ENCODE data around the gene BRCC3.

DNA sequence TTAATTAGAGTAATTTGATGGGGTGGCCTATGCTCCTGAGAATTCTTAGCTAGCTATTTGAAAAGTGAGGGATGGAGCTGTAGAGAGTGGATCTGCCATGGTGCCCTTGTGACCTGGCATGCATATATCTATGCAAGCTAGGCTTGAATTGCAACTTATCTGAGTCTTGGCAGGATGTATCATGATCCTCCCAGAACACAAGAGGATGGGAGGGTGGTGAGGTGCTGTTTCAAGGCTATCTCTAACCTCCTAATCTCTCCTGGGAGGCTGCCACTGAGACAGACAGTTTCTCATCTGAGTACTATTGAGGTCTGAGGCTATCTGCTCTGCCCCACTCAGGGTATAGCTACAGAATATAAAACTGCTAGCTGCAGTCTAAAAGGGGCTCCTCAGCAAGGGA, 56.6 kb downstream of the BRCC3 start:
- TF ChIP-seq, protein P1, sequence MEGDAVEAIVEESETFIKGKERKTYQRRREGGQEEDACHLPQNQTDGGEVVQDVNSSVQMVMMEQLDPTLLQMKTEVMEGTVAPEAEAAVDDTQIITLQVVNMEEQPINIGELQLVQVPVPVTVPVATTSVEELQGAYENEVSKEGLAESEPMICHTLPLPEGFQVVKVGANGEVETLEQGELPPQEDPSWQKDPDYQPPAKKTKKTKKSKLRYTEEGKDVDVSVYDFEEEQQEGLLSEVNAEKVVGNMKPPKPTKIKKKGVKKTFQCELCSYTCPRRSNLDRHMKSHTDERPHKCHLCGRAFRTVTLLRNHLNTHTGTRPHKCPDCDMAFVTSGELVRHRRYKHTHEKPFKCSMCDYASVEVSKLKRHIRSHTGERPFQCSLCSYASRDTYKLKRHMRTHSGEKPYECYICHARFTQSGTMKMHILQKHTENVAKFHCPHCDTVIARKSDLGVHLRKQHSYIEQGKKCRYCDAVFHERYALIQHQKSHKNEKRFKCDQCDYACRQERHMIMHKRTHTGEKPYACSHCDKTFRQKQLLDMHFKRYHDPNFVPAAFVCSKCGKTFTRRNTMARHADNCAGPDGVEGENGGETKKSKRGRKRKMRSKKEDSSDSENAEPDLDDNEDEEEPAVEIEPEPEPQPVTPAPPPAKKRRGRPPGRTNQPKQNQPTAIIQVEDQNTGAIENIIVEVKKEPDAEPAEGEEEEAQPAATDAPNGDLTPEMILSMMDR (IDR thresholded peaks at IDR 0.05), result no peak
- no peak for TF ChIP-seq POLR2A (IDR thresholded peaks at IDR 0.05)
- TF ChIP-seq POLR2AphosphoS5 (IDR thresholded peaks at IDR 0.05), result no peak
- no peak for TF ChIP-seq EP300 (IDR thresholded peaks at IDR 0.05)
